Transverse colon (tissue), 4 donors: ENCODE measurements around the gene PBX4.

Experiments used
- EP300 ChIP-seq: sonication (generic); formaldehyde crosslinking; IDR thresholded peaks from one replicate; pipeline ENCODE4 v1.6.1; 2017; ENCODE audit warnings: antibody characterized with exemption, low read depth
- POLR2A ChIP-seq: fragments of 450-650 bp; IDR thresholded peaks from one replicate; pipeline ENCODE4 v1.6.1; 2016; ENCODE audit warnings: antibody characterized with exemption, mild to moderate bottlenecking, moderate library complexity
- POLR2AphosphoS5 ChIP-seq, 3 donors: sonication (generic); formaldehyde crosslinking; IDR thresholded peaks; one replicate each; pipeline ENCODE4 v1.6.1; 2016; ENCODE audit warnings: antibody characterized with exemption in 3 of 3
- TF ChIP-seq, protein P1 (sequence below), 5 experiments: fragments of 200-600 bp in 3 of 5; fragments of 450-650 bp in 2 of 5; sonication (generic) in 3 of 5; IDR thresholded peaks; 1 replicate in 2 of 5; 2 replicates in 3 of 5; pipeline ENCODE4 v1.5.1; 2016 to 2017; ENCODE audit warnings: antibody characterized with exemption in 5 of 5, inconsistent platforms in 3 of 5, mild to moderate bottlenecking in 2 of 5, moderate library complexity in 1 of 5

DNA sequence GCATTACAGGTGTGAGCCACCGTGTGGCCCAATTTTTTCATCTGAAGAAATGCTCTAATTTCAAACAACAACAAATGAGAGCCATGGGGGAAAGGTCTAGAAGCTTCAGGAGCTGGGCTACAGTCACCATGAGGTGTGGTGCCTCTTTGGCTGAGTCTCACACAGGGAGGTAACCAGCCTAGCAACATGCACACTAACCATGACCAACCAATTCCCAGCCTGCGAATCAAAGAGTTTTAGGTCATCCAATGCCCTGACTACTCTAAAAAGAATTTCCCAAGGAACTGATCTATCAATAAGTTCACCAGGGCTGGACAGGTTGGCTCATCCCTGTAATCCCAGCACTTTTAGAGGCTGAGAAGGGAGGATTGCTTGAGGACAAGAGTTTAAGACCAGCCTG lies 29.9 kb downstream of the PBX4 start:
- TF ChIP-seq, protein P1, sequence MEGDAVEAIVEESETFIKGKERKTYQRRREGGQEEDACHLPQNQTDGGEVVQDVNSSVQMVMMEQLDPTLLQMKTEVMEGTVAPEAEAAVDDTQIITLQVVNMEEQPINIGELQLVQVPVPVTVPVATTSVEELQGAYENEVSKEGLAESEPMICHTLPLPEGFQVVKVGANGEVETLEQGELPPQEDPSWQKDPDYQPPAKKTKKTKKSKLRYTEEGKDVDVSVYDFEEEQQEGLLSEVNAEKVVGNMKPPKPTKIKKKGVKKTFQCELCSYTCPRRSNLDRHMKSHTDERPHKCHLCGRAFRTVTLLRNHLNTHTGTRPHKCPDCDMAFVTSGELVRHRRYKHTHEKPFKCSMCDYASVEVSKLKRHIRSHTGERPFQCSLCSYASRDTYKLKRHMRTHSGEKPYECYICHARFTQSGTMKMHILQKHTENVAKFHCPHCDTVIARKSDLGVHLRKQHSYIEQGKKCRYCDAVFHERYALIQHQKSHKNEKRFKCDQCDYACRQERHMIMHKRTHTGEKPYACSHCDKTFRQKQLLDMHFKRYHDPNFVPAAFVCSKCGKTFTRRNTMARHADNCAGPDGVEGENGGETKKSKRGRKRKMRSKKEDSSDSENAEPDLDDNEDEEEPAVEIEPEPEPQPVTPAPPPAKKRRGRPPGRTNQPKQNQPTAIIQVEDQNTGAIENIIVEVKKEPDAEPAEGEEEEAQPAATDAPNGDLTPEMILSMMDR (IDR thresholded peaks at IDR 0.05) = no peak
- TF ChIP-seq POLR2AphosphoS5 (IDR thresholded peaks at IDR 0.05) (no peak), POLR2A (no peak), EP300 (no peak)
